GM12878 (cell line): Measurements from ENCODE around the gene KATNBL1. TPM values are rescaled to one million over a fixed set of nuclear protein-coding genes. Genes with fewer than 3 reads are reported as not detected.

Experiments
- ATF7 ChIP-seq: fragments of 450-650 bp; IDR thresholded peaks from 2 replicates; pipeline ENCODE4 v1.6.1; 2016; ENCODE audit warnings: low read depth, mild to moderate bottlenecking
- FOXK2 ChIP-seq: fragments of 450-650 bp; IDR thresholded peaks from 2 replicates; pipeline ENCODE4 v1.6.1; 2017; ENCODE audit warnings: mild to moderate bottlenecking, moderate library complexity
- POLR2A ChIP-seq: IDR thresholded peaks from 2 replicates; pipeline ENCODE4 v1.6.1; 2011; ENCODE audit warnings: low read depth, mild to moderate bottlenecking, low read length
- RAD51 ChIP-seq: fragments of 450-650 bp; IDR thresholded peaks from 2 replicates; pipeline ENCODE4 v1.6.1; 2016; ENCODE audit warnings: moderate library complexity, mild to moderate bottlenecking, inconsistent platforms
- ZNF24 ChIP-seq: fragments of 450-650 bp; IDR thresholded peaks from 2 replicates; pipeline ENCODE4 v1.6.1; 2017; ENCODE audit warnings: antibody characterized with exemption, mild to moderate bottlenecking
- polyA plus RNA-seq, 11 experiments: library from polyadenylated mRNA; depleted of rRNA in 4 of 11; unstranded in 6 of 11; stranded (reverse) in 5 of 11; fragments of >200 nt; fragmentation: Nextera tagmentation in 4 of 11; fragmentation: Illumina TruSeq in 1 of 11; extraction: Ambion mirVana in 4 of 11; extraction: Trizol in 1 of 11; gene quantifications; 1 replicate in 1 of 11; 2 replicates in 10 of 11; pipeline versions ENCODE4 v1.2.1 to v1.2.3, GENCODE V29; 2011 to 2016; ENCODE audit warnings: inconsistent platforms in 2 of 11, missing spikeins in 2 of 11, low read depth in 1 of 11
- total RNA-seq, 4 experiments: library from RNA; depleted of rRNA in 3 of 4; stranded (reverse); fragments of >200 nt in 3 of 4; fragmentation: Illumina TruSeq in 1 of 4; extraction: Trizol in 1 of 4; gene quantifications; 2 replicates each; pipeline versions ENCODE4 v1.2.1 to v1.2.3, GENCODE V29; 2013 to 2021
- TF ChIP-seq, protein P1 (sequence below): fragments of 450-650 bp; IDR thresholded peaks from 2 replicates; pipeline ENCODE4 v1.6.1; 2017; ENCODE audit warnings: mild to moderate bottlenecking, moderate library complexity
- TF ChIP-seq, protein P2 (sequence below), 3 experiments: IDR thresholded peaks in 2 of 3; conservative IDR thresholded peaks in 1 of 3; 2 replicates each; pipeline ENCODE4 v1.5.1; 2011; ENCODE audit warnings: low read depth in 3 of 3, low read length in 3 of 3, mild to moderate bottlenecking in 3 of 3, control low read depth in 2 of 3, moderate library complexity in 2 of 3, inconsistent platforms in 1 of 3, mixed read lengths in 1 of 3; ENCODE audit not compliant: control insufficient read depth in 2 of 3, insufficient read depth in 1 of 3; ENCODE audit errors: extremely low read depth in 1 of 3

KATNBL1 gene
- total and polyA plus RNA-seq, 10 of the 15 experiments (the other 5 are each of a cell fraction or from before 2014, with no cell fraction given), result 7.8 to 58.8 (median 30.1) TPM

GRCh38 chr15:34252545-34252944 is 42.6 kb upstream of the KATNBL1 start (continued):
- TF ChIP-seq POLR2A (no peak), RAD51 (no peak), ATF7 (no peak), FOXK2 (no peak), ZNF24 (no peak)
- TF ChIP-seq, protein P1, sequence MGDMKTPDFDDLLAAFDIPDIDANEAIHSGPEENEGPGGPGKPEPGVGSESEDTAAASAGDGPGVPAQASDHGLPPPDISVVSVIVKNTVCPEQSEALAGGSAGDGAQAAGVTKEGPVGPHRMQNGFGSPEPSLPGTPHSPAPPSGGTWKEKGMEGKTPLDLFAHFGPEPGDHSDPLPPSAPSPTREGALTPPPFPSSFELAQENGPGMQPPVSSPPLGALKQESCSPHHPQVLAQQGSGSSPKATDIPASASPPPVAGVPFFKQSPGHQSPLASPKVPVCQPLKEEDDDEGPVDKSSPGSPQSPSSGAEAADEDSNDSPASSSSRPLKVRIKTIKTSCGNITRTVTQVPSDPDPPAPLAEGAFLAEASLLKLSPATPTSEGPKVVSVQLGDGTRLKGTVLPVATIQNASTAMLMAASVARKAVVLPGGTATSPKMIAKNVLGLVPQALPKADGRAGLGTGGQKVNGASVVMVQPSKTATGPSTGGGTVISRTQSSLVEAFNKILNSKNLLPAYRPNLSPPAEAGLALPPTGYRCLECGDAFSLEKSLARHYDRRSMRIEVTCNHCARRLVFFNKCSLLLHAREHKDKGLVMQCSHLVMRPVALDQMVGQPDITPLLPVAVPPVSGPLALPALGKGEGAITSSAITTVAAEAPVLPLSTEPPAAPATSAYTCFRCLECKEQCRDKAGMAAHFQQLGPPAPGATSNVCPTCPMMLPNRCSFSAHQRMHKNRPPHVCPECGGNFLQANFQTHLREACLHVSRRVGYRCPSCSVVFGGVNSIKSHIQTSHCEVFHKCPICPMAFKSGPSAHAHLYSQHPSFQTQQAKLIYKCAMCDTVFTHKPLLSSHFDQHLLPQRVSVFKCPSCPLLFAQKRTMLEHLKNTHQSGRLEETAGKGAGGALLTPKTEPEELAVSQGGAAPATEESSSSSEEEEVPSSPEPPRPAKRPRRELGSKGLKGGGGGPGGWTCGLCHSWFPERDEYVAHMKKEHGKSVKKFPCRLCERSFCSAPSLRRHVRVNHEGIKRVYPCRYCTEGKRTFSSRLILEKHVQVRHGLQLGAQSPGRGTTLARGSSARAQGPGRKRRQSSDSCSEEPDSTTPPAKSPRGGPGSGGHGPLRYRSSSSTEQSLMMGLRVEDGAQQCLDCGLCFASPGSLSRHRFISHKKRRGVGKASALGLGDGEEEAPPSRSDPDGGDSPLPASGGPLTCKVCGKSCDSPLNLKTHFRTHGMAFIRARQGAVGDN, result no peak
- TF ChIP-seq, protein P2, sequence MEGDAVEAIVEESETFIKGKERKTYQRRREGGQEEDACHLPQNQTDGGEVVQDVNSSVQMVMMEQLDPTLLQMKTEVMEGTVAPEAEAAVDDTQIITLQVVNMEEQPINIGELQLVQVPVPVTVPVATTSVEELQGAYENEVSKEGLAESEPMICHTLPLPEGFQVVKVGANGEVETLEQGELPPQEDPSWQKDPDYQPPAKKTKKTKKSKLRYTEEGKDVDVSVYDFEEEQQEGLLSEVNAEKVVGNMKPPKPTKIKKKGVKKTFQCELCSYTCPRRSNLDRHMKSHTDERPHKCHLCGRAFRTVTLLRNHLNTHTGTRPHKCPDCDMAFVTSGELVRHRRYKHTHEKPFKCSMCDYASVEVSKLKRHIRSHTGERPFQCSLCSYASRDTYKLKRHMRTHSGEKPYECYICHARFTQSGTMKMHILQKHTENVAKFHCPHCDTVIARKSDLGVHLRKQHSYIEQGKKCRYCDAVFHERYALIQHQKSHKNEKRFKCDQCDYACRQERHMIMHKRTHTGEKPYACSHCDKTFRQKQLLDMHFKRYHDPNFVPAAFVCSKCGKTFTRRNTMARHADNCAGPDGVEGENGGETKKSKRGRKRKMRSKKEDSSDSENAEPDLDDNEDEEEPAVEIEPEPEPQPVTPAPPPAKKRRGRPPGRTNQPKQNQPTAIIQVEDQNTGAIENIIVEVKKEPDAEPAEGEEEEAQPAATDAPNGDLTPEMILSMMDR (IDR thresholded peaks at IDR 0.05 in 2 of 3, conservative IDR thresholded peaks at IDR 0.05 in 1 of 3; ENCODE audit: control insufficient read depth in 2 of 3, extremely low read depth in 1 of 3, insufficient read depth in 1 of 3, low read depth in 3 of 3, low read length in 3 of 3), result no peak
